OCI-LY3 (cell line): ENCODE measurements around the gene NR3C1.

Source experiments
- H2AFZ ChIP-seq: fragments of 200-600, 300-600 bp; shearing (Covaris generic); 2 replicates; pipeline ENCODE4 v1.6.0; 2014; ENCODE audit warnings: antibody characterized with exemption, low read depth, low read length
- H3K27ac ChIP-seq: fragments of 200-600, 300-600 bp; sonication (generic); 2 replicates; pipeline ENCODE4 v1.5.1; 2014; ENCODE audit warnings: mild to moderate bottlenecking, low read length, moderate library complexity, mixed read lengths
- H3K27me3 ChIP-seq: fragments of 200-600, 300-600 bp; sonication (generic); 2 replicates; pipeline ENCODE4 v1.6.1; 2014; ENCODE audit warnings: low read depth, low read length, mixed read lengths
- H3K36me3 ChIP-seq: fragments of 200-600, 300-600 bp; sonication (generic); replicated peaks from 2 replicates; pipeline ENCODE3; 2014; ENCODE audit warnings: low read depth, low read length, mixed read lengths
- H3K4me1 ChIP-seq: fragments of 300-600, 200-600 bp; sonication (generic); 2 replicates; pipeline ENCODE4 v1.6.1; 2014; ENCODE audit warnings: low read length, mixed read lengths
- H3K4me2 ChIP-seq: fragments of 200-600, 300-600 bp; sonication (generic); 2 replicates; pipeline ENCODE4 v1.6.1; 2014; ENCODE audit warnings: low read length, mixed read lengths
- H3K4me3 ChIP-seq: fragments of 300-600, 200-600 bp; sonication (generic); 2 replicates; pipeline ENCODE4 v1.5.1; 2014; ENCODE audit warnings: antibody characterized with exemption, mild to moderate bottlenecking, low read length, moderate library complexity
- H3K79me2 ChIP-seq: fragments of 300-600, 200-600 bp; shearing (Covaris generic); 2 replicates; pipeline ENCODE4 v1.6.1; 2014; ENCODE audit warnings: mild to moderate bottlenecking, low read length, mixed read lengths
- H3K9ac ChIP-seq: fragments of 300-600, 200-600 bp; shearing (Covaris generic); 2 replicates; pipeline ENCODE4 v1.6.0; 2014; ENCODE audit warnings: mild to moderate bottlenecking, low read length, moderate library complexity
- H3K9me3 ChIP-seq: fragments of 200-600, 300-600 bp; shearing (Covaris generic); 2 replicates; pipeline ENCODE4 v1.6.1; 2014; ENCODE audit warnings: low read length, mixed read lengths; ENCODE audit not compliant: insufficient read depth
- H4K20me1 ChIP-seq: fragments of 200-600, 300-600 bp; sonication (generic); 2 replicates; pipeline ENCODE4 v1.6.1; 2016; ENCODE audit warnings: low read length, mixed read lengths; ENCODE audit not compliant: insufficient read depth
- EZH2phosphoT487 ChIP-seq: fragments of 200-600 bp; shearing (Covaris generic); IDR thresholded peaks from 2 replicates; pipeline ENCODE4 v1.6.1; 2018; ENCODE audit warnings: antibody characterized with exemption, mixed run types, low read depth
- TF ChIP-seq, protein P1 (sequence below): fragments of 200-600, 300-600 bp; sonication (generic); IDR thresholded peaks from 2 replicates; pipeline ENCODE4 v1.5.1; 2014; ENCODE audit warnings: antibody characterized with exemption, low read length, low read depth

Gene NR3C1

DNA sequence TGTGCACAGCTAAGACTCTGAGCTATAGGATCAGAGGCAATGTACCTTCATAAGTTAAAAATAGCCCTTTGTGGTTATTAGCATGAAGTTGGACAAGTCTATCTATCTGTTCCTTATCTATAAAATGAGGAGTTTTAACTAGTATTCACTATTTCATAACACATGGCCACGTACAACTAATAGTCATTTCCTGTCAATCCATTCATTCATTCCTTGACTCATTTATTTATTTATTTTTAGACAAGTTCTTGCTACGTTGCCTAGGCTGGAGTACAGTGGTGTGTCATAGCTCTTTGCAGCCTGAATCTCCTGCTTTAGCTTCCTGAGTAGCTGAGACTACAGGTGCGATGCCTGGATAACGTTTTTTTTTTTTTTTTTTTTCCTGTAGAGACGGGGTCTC, 92.1 kb downstream of the NR3C1 start:
- no peak overlapping the region for H3K4me3 ChIP-seq
- H3K27ac ChIP-seq: no peak overlapping the region
- no peak overlapping the region for H3K9ac ChIP-seq
- H4K20me1 ChIP-seq: peaks cover 39% of the 10 kb centered on the region
- no peaks in the 10 kb centered on the region for H3K9me3 ChIP-seq
- peaks cover 57% of the 10 kb centered on the region for H3K36me3 ChIP-seq
- H2AFZ ChIP-seq: no peak overlapping the region
- TF ChIP-seq, protein P1, sequence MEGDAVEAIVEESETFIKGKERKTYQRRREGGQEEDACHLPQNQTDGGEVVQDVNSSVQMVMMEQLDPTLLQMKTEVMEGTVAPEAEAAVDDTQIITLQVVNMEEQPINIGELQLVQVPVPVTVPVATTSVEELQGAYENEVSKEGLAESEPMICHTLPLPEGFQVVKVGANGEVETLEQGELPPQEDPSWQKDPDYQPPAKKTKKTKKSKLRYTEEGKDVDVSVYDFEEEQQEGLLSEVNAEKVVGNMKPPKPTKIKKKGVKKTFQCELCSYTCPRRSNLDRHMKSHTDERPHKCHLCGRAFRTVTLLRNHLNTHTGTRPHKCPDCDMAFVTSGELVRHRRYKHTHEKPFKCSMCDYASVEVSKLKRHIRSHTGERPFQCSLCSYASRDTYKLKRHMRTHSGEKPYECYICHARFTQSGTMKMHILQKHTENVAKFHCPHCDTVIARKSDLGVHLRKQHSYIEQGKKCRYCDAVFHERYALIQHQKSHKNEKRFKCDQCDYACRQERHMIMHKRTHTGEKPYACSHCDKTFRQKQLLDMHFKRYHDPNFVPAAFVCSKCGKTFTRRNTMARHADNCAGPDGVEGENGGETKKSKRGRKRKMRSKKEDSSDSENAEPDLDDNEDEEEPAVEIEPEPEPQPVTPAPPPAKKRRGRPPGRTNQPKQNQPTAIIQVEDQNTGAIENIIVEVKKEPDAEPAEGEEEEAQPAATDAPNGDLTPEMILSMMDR: no peak
- no peak for TF ChIP-seq EZH2phosphoT487
- H3K4me1 ChIP-seq: peaks cover 18% of the 10 kb centered on the region
- no peak overlapping the region for H3K4me2 ChIP-seq
- no peaks in the 10 kb centered on the region for H3K27me3 ChIP-seq
- peaks cover 52% of the 10 kb centered on the region for H3K79me2 ChIP-seq

DNA sequence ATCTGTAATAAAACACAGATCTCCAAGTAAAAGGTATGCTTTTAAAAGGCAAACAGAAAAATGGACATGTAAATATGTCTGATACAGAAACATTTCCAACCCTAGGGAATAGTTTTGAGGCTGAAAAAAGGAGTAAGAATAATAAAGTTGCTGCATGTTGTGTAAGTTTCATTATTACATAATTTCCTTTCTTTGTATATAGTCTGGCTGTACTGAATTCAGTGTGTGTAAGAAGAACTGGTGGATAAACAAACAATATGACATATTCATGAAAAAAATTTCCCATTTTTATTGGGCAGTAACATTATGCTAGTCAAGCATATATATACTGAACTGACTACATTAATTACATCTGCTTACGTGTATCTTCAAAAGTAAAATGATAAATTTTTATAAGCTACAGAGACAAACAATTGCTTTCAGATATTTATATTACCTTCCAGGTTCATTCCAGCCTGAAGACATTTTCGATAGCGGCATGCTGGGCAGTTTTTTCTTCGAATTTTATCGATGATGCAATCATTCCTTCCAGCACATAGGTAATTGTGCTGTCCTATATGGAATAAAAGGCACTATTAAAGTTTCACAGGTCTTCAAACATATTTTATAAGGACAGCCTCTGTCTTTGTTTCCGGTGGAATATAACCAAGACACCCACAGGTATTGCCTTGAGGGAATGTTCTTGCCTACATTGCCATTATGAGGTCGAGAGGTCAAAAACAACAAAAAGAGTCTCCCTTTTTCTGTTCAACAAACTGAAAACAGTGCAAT, 93.6 kb downstream of the NR3C1 start:
- Histone ChIP-seq H3K9ac (no peak overlapping the region), H3K9me3 (0 out of 2 replicates have a peak, but pooled peaks cover 3% of the 10 kb centered on the region), H3K36me3 (peaks cover 73% of the 10 kb centered on the region), H2AFZ (no peak overlapping the region), H3K27ac (no peak overlapping the region), H3K4me1 (peaks cover 18% of the 10 kb centered on the region), H4K20me1 (peaks cover 29% of the 10 kb centered on the region), H3K4me2 (no peak overlapping the region), H3K4me3 (no peak overlapping the region), H3K79me2 (peaks cover 41% of the 10 kb centered on the region), H3K27me3 (no peaks in the 10 kb centered on the region)
- TF ChIP-seq, protein P1: no peak
- no peak for TF ChIP-seq EZH2phosphoT487

DNA sequence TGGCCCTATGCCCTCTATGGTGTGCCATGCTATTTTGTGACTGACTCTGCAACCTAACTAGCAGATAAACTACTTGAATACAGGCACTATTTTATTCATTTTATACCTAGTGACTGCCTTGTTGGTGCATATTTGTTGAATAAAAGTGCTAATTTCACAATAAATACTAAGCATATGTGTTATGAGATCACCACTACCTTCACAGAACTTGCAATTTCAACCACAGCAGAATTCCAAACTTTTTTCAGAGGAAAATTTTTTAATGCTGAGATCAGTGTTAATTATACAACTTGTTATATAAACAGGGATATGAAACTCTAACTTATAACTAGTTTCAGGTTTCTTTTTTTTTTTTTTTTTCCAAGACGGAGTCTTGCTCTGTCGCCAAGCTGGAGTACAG, 94.8 kb downstream of the NR3C1 start:
- Histone ChIP-seq H3K27me3 (no peaks in the 10 kb centered on the region), H3K79me2 (peaks cover 40% of the 10 kb centered on the region), H3K4me1 (peaks cover 7% of the 10 kb centered on the region), H2AFZ (no peak overlapping the region), H3K4me3 (no peak overlapping the region), H3K36me3 (peaks cover 74% of the 10 kb centered on the region), H3K27ac (no peak overlapping the region), H4K20me1 (peaks cover 24% of the 10 kb centered on the region), H3K4me2 (no peak overlapping the region), H3K9ac (no peak overlapping the region), H3K9me3 (0 out of 2 replicates have a peak, but pooled peaks cover 3% of the 10 kb centered on the region)
- TF ChIP-seq, protein P1: no peak
- TF ChIP-seq EZH2phosphoT487: no peak

DNA sequence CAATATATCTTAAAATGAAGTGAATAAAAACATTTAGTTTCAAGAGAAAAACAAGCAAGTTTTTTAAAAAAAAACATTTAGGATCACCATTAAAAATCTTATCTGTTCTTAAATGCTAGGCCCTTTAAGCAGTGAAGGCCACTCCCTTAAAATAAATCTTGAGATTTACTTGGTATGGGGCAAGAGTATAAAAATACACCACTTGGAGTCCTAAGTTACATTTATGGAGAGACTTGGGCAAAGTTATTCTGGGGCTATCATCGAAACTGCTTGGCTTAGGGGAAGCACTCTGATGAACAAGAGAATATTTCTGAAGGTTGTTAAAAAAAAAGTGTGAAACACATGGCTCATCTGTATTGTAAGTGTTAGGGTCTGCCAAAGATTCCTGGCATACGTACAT, 97.4 kb downstream of the NR3C1 start:
- H3K4me2 ChIP-seq: no peak overlapping the region
- H3K4me3 ChIP-seq: no peak overlapping the region
- peaks cover 30% of the 10 kb centered on the region for H4K20me1 ChIP-seq
- 0 out of 2 replicates have a peak, but pooled peaks cover 3% of the 10 kb centered on the region for H3K4me1 ChIP-seq
- no peak overlapping the region for H3K27ac ChIP-seq
- peaks cover 34% of the 10 kb centered on the region for H3K79me2 ChIP-seq
- H2AFZ ChIP-seq: no peak overlapping the region
- peaks cover 59% of the 10 kb centered on the region for H3K36me3 ChIP-seq
- H3K9me3 ChIP-seq: 0 out of 2 replicates have a peak, but pooled peaks cover 3% of the 10 kb centered on the region
- no peak overlapping the region for H3K9ac ChIP-seq
- H3K27me3 ChIP-seq: no peaks in the 10 kb centered on the region
- TF ChIP-seq EZH2phosphoT487: no peak
- TF ChIP-seq, protein P1: no peak
